ENCODE data around the gene FLYWCH1. TPM values are rescaled to one million over a fixed set of nuclear protein-coding genes. Genes with fewer than 3 reads are reported as not detected.

FLYWCH1 gene
- total RNA-seq, 1 experiment from 2014 or later: 32.3 TPM

DNA sequence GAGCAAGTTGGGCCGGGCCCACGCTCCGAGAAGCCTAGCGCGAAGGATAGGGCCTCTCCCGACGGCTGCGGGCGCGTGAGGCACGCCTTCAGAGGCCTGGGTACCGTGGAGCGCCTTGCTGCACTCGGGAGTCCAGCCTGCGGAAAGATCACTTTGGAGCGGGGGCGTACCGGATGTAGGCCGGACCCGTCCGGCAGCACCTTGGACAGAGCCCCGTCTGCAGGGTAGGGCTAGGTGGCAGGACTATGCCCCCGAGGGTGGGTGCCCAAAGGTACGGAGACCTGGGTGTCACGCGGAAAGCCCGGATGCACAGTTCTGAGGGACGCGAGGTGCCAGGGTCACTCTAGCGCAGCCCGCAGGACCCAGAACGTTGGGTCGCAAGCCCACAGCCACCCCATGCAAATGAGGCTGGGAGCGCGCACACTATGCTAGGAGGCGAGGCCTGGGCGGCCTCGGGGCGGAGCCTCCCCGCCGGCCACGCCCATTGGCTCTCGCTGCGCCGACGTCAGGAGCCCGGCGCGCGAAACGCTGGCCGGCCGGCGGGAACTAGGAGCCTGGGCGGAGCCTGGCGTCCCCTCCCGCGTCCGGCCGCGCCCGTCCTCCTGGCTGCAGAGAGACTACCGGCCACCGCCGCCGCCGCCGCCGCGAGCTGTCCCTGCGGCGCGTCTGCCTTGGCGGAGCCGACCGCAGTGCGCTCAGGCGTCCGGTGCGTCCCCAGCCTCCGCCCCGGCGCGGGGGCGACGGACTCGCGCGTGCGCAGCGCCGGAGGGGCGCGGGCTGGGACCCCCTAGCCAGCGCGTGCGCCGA, 57.2 kb downstream of the FLYWCH1 start, which contains the start of gene PAQR4:
Gene PAQR4, plus strand, starts transcription at position 611 of the 807 bp plus-strand sequence. CDS start 327 bp downstream, outside the sequence.
- peak; percentile 94 for DNase-seq (ENCODE audit: low read depth)

DNA sequence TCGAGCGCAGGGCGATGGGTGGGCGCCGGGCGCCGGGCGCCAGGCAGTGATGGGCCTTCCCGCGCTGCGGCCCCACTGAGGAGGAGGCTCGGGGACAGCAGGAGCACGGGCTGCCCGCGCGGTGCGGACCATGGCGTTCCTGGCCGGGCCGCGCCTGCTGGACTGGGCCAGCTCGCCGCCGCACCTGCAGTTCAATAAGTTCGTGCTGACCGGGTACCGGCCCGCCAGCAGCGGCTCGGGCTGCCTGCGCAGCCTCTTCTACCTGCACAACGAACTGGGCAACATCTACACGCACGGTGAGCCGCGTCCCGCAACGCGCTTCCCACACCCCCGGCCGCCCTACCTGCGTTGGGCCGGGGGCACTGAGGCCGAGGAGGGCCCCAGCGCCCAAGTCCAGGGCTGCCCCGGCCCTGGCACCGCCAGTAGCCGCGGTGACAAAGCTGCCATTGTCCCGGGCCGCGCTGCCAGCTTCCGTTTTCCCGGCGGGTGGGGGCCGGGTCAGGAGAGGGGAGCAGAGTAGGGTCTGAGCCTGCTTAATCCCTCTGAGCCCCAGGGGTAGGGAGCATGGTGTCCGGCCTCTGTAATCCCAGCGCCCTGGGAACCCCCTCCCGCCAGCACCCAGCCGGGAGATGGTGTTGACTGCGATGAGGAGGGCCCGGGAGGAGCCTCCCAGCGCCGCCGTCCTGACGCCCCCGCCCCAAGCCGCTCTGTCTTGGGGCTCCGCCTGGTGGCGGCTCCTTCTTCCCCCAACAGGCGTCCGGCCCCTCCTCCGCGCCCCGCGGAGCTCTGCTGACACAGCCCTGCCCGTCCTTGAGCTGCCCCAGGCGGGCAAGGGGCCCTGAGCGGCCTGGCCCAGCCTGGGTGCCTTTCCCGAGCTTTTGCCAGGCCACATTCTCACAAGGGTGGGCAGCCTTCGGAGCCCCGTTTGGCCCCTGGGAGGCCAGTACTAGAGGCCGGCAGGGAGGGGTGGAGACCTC, 58.1 kb downstream of the FLYWCH1 start:
- peak; percentile 82 for DNase-seq (ENCODE audit: low read depth)

DNA sequence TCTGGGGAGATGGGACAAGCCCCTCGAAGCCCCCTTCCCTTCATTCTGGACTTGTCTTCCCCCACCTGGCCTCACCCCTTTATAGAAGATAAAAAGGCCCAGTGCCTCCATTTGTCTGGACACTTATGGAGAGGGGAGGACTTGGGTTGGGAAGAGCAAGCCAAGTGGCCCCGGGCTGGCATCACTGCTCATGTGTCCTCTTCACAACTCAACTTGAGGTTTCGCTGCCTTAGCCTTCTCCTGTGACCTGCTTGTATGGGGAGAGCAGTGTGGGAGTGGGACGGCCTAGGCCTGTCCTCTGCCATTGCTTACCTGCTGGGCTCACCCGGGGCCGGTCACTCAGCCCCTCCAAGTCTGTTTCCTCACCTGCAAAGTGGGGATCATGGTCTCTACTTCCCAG, 58.8 kb downstream of the FLYWCH1 start:
- DNase-seq (ENCODE audit: low read depth): no peak

DNA sequence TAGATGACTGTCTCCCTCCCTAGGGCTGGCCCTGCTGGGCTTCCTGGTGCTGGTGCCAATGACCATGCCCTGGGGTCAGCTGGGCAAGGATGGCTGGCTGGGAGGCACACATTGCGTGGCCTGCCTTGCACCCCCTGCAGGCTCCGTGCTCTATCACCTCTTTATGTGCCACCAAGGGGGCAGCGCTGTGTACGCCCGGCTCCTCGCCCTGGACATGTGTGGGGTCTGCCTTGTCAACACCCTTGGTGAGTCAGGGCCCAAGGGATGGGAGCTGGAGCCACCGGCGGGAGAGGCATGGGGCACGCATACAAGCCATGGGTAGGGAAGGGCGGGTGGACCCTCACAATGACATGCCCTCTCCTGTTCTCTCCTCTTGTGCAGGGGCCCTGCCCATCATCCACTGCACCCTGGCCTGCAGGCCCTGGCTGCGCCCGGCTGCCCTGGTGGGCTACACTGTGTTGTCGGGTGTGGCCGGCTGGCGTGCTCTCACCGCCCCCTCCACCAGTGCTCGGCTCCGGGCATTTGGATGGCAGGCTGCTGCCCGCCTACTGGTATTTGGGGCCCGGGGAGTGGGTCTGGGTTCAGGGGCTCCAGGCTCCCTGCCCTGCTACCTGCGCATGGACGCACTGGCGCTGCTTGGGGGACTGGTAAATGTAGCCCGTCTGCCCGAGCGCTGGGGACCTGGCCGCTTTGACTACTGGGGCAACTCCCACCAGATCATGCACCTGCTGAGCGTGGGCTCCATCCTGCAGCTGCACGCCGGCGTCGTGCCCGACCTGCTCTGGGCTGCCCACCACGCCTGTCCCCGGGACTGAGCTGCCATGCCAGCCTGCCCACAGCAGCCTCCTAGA, 59.6 kb downstream of the FLYWCH1 start:
- no peak for DNase-seq (ENCODE audit: low read depth)

DNA sequence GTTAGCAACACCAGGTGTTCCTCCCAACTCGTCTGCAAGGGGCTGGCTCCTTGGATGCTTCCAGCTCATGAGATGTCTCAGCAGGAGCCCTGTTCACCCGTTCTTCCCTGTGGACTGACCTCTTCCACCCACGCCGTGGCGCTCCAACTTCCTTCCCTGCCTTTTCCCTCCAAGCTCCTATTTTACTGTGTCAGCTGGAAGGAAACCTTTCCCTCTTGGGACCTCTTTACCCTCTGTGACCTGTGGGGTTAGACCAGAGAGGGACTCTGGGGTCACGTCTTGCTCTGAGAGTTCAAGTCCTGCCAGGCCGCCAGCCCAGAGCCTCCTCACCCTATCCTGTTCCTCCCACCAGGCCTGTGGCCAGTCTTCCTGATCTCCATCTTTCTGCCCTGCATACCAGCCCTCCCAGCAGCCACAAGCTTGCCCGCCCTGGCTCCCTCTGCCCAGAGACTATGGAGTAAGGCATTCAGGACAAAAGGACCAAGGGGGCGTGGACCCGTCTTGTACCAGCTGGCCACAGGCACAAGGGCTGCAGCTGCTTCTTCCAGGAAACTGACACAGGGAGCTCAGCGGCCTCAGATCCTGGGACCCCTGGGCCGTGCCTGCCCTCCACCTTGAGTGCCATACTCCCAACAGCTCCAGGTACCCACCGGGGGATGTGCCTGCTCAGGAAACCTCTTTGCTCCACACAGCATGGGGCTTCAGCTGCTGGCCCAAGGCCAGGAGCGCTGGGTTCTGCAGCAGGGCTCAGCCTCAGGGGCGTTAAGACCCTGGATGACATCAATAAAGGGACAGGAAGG, 60.5 kb downstream of the FLYWCH1 start:
- no peak for DNase-seq (ENCODE audit: low read depth)

DNA sequence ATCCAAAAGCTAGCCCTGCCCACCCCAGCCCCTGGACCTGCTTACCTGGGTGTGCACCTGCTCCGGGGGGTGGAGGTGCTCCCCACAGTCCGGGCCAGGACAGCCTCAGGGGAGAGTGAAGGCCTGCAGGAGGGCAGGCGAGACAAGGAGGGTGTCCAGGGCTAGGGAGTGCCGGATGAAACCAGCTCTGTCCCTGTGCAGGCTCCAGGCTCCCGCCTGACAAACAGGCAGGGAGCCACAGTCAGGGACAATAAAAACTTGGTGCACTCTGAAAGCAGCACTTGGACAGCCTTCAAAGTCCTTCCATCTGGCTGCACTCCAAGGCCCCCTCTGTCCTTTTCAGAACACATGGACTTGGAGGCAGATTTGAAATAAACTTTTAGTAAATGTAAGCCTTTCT, 61.4 kb downstream of the FLYWCH1 start:
- no peak for DNase-seq (ENCODE audit: low read depth)

DNA sequence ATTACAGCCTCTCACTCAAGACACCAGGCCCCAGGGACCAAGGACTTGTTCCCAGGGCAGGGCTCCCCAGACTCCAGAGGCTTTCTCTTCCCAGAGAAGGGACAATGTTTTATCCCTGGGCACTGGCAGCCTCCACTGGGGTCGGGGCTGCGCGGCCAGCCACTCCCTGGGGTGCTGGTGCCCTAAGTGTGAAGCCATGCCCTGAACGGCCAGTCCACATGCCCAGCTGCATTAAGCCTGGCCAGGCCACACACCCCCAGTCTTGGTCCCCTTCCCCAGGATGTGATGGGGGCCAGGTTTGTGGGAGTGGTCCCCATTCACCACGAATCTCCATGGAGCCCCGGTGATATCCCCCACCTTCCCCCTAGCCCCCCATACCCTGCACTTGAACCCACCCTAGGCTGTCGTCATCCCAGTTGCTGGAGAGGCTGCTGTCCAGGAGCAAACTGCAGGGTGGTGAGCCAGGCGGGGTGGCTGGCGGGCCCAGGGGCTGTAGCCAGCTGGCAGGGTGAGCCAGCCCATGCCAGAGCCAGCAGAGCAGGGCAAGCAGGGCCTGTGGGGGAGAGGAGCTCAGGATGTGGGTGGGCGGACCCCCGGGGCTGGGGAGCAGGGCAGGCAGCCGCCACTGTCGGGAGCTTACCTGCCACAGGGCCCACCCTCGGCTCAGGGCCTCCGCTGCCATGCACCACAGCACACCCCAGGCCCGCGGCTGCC, 62.0 kb downstream of the FLYWCH1 start:
- DNase-seq (ENCODE audit: low read depth): no peak

DNA sequence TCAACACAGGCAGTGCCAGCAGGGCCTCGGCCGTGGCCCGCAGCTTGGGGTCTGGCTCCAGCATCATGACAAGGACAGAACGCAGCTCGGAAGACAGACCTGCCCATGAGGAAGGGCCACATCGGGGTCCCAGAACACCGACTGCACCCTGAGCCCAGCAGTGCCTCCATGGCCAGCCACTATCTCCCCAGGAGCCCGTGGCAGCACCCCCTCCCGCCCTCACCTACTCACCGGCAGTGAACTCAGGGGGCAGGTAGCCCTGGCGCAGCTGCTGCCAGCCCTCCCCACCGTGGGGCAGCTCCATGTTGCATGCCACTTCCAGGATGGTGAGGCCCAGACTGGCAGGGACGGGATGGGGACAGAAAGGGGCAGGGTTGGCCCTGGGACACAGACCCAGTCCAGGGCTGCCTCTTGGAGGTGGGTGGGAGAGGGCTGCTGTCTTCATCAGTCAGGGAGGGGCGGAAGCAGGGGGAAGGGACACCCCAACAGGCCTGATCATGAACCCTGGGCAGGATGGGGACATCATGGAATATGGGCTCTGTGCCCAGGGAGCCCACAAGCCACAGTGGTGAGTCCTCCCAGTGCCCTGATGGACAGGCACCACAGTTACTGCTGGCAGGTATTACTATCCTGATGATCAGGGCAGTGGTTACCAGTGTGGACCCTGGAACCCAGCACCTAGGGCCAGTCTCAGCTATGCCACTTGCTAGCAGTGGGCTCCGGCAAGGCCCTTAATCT, 62.8 kb downstream of the FLYWCH1 start:
- DNase-seq (ENCODE audit: low read depth): no peak

DNA sequence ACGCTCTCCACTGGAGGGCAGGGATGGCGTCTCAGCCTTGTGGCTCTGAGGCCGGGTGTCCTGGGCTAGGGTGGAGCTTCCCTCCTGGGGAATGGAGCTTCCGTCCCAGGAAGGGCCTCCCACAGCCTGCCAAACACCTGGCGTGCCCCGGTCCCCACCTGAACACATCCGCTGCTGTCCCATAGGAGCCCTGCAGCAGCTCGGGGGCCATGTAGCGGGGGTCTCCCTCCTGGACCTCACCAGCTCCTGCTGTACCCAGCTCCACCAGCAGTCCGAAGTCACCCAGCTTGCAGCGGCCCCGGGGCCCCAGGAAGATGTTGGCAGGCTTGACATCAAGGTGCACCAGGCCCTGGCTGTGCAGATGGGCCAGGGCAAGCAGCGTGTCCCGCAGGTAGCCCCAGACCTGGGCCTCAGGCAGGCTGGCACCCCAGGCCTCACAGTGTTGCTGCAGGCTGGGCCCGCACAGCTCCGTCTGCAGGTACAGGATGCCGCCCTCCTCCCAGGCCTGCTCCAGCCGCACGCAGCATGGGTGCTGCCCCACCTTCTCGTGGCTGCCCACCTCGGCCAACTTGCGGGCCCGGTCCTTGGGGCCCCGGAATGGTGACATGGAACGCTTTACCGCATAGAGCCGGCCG, 63.5 kb downstream of the FLYWCH1 start:
- DNase-seq (ENCODE audit: low read depth): no peak

DNA sequence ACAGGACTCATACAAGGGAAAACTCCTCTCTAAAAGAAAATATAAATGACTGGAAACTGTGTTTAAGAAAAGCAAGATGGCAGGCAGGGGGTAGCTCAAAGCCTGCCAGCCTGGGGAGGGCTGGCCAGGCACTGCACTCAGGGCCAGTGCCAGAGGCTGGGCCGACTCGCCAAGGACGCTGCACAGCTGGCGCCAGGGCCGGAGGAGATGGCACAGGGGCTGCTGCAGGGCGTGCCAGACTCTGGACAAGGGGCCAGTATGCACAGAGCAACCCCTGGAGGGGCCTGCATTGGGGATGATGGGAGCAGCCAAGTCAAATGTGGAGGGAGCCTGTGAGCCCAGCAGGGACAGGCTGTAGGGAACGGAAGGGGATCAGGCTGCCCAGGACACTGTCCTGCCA, 64.5 kb downstream of the FLYWCH1 start:
- DNase-seq (ENCODE audit: low read depth): no peak

DNA sequence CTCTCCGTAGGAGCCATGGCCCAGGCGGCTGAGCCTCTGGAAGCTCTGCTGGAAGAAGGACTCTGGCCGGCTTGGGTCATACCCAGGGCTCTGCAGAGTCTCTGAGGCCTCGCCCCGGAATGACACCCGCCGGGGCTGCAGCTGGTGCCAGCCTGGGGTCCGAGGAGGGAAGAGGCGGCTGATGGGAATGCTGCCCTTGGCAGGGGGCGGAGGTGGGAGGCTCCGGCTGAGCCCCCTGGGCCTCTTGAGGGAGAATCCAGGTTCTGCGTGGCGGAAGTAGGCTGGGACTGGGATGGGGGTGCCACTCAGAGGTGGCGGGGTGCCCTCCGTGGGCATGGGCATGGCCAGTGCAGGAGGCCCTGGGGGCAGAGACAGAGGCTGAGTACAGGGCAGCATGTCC, 64.9 kb downstream of the FLYWCH1 start:
- no peak for DNase-seq (ENCODE audit: low read depth)

DNA sequence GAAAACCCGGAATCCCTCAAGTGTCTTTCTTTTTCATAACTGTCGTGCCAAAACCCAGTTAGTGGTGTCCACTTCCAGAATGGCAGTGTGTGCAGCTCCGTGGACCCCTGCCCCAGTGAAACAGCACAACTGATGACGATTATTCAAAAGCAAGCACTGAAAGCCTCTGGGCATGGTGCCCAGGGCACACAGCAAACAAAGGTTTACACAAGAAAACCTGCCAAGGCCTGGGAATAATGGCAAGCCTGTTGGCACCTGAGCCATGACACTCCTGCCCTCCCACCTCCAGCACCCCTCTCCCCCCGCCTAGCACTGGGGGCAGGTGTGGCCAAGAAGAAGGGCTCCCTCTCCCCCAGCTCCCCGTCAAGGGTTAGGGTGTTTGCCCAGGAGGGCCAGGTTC, 65.7 kb downstream of the FLYWCH1 start:
- no peak for DNase-seq (ENCODE audit: low read depth)

DNA sequence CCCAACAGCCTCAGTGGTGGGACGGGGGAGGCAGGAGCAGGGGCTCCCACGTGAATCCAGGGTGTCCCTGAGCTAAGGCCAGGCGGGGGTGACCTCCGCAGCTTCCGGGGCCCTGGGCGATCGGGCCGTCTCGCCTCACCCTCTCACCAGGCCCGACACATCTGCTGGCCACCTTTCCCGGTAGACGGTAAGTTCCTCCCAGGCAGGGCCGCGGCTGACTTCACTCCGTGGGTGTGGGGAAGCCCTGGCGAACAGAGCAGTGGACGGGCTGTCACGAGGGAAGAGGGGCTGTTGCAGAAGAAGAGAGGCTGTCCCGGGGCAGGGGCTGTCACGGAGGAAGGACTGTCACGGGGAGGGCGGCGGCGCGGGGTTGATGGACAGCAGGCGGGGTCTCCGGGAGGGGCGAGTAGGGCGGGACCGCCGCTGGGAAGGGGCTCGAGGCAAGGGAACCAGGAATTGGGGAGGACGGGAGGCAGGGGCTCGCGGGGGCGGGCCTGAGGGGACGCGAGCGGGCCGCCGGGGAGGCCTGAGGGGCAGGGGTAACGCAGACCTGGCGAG, 68.0 kb downstream of the FLYWCH1 start:
- DNase-seq (ENCODE audit: low read depth): no peak

DNA sequence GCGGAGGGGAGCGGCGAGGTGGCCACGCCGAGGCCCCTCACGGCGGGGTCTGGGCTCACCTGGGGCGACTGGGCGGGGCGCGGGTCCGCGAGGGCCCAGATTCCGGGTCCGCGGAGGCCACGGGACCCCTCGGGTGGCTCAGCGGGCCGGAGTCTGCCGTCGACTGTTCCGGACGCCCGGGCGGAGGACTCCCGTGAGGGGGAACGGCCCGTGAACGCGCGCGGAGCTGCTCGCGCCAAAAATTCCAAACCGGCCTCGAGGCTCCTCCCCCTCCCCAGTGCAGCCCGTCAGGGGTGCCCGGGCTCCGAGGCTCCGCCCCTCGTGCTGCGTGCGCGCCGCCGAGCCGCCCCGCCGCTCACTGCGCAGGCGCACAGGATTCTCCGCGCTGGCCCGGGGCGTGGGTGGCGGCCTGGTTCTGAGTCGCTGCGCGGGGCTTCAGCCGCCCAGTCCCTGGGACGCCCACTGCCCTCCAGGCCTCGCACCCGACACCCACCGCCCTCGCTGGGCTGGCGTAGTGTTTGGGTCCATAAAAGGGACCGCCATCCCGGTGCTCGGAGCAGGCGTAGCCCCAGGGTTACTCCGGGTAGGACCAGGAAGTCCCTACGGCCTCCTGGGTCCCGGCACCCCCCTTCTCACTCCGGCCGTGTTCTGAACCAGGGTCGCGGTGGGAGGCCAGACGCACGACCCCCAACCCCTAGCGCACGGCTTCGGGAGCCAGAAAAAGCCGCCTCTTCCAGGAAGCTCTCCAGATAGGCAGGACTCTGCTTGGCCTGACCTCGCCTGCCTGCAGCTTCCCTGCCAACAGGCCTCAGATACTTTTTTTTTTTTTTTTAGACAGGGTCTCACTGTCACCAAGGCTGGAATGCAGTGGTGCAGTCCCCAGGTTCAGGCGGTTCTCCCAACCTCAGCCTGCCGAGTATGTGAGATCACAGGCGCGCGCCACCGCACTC, 68.8 kb downstream of the FLYWCH1 start, which contains the start of gene PKMYT1:
Gene PKMYT1, minus strand, starts transcription at position 220 of the 950 bp plus-strand sequence. CDS start 789 bp downstream, outside the sequence.
- peak; percentile 91 for DNase-seq (ENCODE audit: low read depth)

DNA sequence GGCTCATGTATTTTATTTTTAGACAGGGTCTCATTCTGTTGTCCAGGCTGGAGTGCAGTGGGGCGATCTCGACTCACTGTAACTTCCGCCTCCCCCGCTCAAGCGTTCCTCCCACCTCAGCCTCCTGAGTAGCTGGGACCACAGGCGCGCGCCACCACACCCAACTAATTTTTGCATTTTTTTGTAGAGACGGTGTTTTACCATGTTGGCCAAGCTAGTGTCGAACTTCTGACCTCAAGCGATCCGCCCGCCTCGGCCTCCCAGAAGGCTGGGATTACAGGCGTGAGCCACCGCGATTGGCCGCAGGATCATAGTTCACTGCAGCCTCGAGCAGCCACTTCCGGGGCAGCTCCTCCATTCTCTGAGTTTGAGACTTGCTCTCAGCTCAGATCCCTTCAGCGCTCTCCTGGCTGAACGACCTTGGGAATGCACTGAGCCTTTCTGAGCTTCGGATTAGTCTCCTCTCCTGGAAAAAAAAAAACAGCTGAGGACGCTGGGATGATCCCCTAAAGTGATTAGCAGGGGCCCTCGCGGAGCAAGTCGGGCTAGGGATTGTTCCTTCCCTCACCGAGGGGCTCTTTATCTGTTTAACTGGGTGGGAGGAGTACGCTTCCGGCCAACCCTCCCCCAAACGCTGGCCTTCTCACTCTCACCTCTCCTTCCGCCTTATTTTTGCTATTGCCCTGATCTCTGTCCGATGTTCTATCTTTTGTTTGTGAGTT, 69.6 kb downstream of the FLYWCH1 start:
- no peak for DNase-seq (ENCODE audit: low read depth)

DNA sequence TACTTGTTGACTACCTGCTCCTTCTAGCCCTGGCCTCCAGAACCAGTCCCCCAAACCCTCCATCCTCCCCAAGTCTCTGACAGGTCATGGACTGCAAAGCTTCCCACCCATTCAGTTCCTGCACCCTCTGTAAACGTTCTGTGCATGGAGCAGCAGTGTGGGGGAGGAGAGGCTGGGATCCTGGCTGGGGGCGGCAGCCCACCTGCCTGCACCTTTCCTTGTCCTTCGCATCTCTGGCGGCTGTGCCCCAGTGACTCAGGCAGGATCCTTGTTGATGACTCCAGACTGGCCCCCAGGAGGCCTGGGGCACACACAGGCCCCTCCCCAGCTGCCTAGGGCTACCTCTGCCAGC, 70.1 kb downstream of the FLYWCH1 start:
- no peak for DNase-seq (ENCODE audit: low read depth)

DNA sequence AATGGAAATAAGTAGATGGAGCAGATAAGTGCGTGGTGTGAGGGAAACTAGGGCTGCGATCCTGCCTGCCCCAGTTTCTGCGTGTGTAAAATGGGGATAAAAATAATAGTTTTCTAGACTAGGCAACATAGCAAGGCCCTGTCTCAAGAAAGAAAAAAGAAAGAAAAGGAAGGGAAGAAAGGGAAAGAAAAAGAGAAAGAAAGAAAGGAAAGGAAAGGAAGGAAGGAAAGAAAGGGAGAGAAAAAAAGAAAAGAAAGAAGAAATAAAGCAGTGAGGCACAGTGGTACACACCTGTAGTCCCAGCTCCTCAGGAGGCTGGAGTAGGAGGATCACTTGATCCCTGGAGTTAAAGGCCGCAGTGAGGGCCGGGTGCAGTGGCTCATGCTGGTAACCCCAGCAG, 70.7 kb downstream of the FLYWCH1 start:
- DNase-seq (ENCODE audit: low read depth): no peak
